ENCODE results near the gene RUNX1. TPM values are rescaled to one million over a fixed set of nuclear protein-coding genes. Genes with fewer than 3 reads are reported as not detected.

The RUNX1 gene
- total RNA-seq, 1 donor from 2014 or later: 0.47 TPM

DNA sequence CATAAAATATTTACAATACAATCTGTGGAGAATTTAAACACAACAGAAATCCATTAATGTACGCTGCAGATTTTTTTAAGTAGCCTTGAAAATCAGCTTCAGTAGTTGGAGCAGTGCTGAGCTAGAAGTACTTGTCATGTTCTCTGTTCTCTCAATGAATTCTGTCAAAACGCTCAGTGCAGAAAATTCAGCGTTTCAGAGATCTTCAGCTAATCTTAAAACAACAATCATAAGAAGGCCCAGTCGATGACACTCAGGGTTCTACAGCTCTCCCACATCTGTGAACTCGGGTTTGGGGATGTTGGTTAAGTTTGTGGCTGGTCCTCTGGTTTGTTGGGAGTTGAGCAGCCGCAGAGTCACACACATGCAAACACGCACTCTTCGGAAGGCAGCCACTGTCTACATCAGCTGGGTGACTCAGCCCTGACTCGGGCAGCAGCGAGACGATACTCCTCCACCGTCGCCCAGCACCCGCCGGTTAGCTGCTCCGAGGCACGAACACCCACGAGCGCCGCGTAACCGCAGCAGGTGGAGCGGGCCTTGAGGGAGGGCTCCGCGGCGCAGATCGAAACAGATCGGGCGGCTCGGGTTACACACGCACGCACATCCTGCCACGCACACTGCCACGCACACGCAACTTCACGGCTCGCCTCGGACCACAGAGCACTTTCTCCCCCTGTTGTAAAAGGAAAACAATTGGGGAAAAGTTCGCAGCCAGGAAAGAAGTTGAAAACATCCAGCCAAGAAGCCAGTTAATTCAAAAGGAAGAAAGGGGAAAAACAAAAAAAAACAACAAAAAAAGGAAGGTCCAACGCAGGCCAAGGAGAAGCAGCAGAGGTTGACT lies 161.2 kb downstream of the RUNX1 start:
- H3K4me1 Mint-ChIP-seq (ENCODE audit: low read depth, unreplicated experiment): peaks cover 8% of the 10 kb centered on the region
- peak; percentile 40 for DNase-seq

DNA sequence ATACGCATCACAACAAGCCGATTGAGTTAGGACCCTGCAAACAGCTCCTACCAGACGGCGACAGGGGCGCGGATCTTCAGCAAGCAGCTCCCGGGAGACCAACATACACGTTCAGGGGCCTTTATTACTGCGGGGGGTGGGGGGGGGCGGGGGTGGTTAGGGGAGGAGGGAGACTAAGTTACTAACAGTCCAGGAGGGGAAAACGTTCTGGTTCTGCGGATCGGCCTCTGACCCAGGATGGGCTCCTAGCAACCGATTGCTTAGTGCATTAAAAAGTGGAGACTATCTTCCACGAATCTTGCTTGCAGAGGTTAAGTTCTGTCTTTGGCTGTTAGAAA lies 162.0 kb downstream of the RUNX1 start:
- peak overlapping the region; percentile 85 for H3K4me3 Mint-ChIP-seq (ENCODE audit: unreplicated experiment)
- peaks cover 14% of the 10 kb centered on the region for H3K27me3 Mint-ChIP-seq (ENCODE audit: unreplicated experiment)
- no peak overlapping the region for H3K27ac Mint-ChIP-seq (ENCODE audit: unreplicated experiment)
- no peak for TF ChIP-seq CTCF (IDR thresholded peaks at IDR 0.05; ENCODE audit: partially characterized antibody, unreplicated experiment)
- H3K4me1 Mint-ChIP-seq (ENCODE audit: low read depth, unreplicated experiment): peaks cover 8% of the 10 kb centered on the region
- H3K36me3 Mint-ChIP-seq (ENCODE audit: unreplicated experiment): no peaks in the 10 kb centered on the region
- no peak for DNase-seq
- peaks cover 2% of the 10 kb centered on the region for H3K9me3 Mint-ChIP-seq (ENCODE audit: unreplicated experiment)

More for the DNA sequence above, 161.2 kb downstream of the RUNX1 start:
- Mint-ChIP-seq H3K27ac (ENCODE audit: unreplicated experiment) (no peak overlapping the region), H3K4me3 (ENCODE audit: unreplicated experiment) (peak overlapping the region; percentile 85), H3K27me3 (ENCODE audit: unreplicated experiment) (peaks cover 14% of the 10 kb centered on the region), H3K9me3 (ENCODE audit: unreplicated experiment) (peaks cover 2% of the 10 kb centered on the region), H3K36me3 (ENCODE audit: unreplicated experiment) (no peaks in the 10 kb centered on the region)
- TF ChIP-seq CTCF (IDR thresholded peaks at IDR 0.05; ENCODE audit: partially characterized antibody, unreplicated experiment): no peak

DNA sequence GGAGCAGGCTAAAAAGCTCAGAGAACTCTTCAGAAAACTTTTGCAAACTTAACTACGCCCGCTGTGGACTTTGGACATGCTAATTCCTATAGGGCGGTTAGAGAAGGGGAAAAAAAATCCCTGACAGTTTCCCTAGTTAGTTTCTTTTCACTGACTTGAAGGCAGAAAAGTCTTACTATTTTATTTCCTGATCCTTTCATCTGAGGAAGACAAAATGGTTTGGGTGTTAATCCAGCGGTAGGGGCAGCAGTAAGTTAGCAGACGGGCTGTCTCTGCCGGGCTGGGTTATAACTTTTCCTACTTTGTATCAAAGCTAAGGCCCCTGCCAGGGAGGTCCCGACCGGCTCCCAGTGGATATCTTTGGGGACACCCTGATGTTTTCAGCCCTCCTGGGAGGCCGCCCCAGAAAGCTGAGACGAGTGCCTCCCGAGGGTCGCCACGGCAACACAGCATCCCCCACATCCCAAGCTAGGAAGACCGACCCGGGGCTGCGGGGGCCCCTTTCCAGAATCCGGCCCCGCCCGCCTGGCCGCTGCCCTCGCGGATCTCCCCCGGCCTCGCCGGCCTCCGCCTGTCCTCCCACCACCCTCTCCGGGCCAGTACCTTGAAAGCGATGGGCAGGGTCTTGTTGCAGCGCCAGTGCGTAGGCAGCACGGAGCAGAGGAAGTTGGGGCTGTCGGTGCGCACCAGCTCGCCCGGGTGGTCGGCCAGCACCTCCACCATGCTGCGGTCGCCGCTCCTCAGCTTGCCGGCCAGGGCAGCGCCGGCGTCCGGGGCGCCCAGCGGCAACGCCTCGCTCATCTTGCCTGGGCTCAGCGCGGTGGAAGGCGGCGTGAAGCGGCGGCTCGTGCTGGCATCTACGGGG lies 162.6 kb downstream of the RUNX1 start:
- H3K4me3 Mint-ChIP-seq (ENCODE audit: unreplicated experiment): peak overlapping the region; percentile 72
- H3K36me3 Mint-ChIP-seq (ENCODE audit: unreplicated experiment): no peaks in the 10 kb centered on the region
- H3K27ac Mint-ChIP-seq (ENCODE audit: unreplicated experiment): no peak overlapping the region
- DNase-seq: peak; percentile 52
- peaks cover 14% of the 10 kb centered on the region for H3K27me3 Mint-ChIP-seq (ENCODE audit: unreplicated experiment)
- peaks cover 8% of the 10 kb centered on the region for H3K4me1 Mint-ChIP-seq (ENCODE audit: low read depth, unreplicated experiment)
- TF ChIP-seq CTCF (IDR thresholded peaks at IDR 0.05; ENCODE audit: partially characterized antibody, unreplicated experiment): no peak
- peaks cover 2% of the 10 kb centered on the region for H3K9me3 Mint-ChIP-seq (ENCODE audit: unreplicated experiment)

- H3K27ac Mint-ChIP-seq (ENCODE audit: unreplicated experiment): no peak overlapping the region
- peaks cover 8% of the 10 kb centered on the region for H3K4me1 Mint-ChIP-seq (ENCODE audit: low read depth, unreplicated experiment)
- no peak for DNase-seq
- peak overlapping the region; percentile 64 for H3K4me3 Mint-ChIP-seq (ENCODE audit: unreplicated experiment)
- no peaks in the 10 kb centered on the region for H3K36me3 Mint-ChIP-seq (ENCODE audit: unreplicated experiment)
- peaks cover 14% of the 10 kb centered on the region for H3K27me3 Mint-ChIP-seq (ENCODE audit: unreplicated experiment)
- no peak for TF ChIP-seq CTCF (IDR thresholded peaks at IDR 0.05; ENCODE audit: partially characterized antibody, unreplicated experiment)
- H3K9me3 Mint-ChIP-seq (ENCODE audit: unreplicated experiment): peaks cover 2% of the 10 kb centered on the region
These were observed 163.4 kb downstream of the RUNX1 start for GRCh38 chr21:34885626-34886239.

Data from glutamatergic neuron (in vitro differentiated cells).